ENCODE results near the gene HTR3D.
A peak's percentile ranks its signal among the peaks of the same experiment; 100 is the strongest.
"Not testable (repeated sequence)": the region's sequence is repeated elsewhere in the genome, so short reads cannot be mapped to it uniquely, and the experiment has no call there.

HTR3D gene

GRCh38 chr3:184016811-184017671 lies 14.5 kb upstream of the HTR3D start:
- peak; percentile 56 for DNase-seq

GRCh38 chr3:184017672-184018423 lies 13.7 kb upstream of the HTR3D start, which contains the start of gene ABCC5:
Gene ABCC5 (minus strand): TSS chr3:184017884. CDS start chr3:184014392, 3,492 bp downstream.
- DNase-seq = peak; percentile 88

DNA sequence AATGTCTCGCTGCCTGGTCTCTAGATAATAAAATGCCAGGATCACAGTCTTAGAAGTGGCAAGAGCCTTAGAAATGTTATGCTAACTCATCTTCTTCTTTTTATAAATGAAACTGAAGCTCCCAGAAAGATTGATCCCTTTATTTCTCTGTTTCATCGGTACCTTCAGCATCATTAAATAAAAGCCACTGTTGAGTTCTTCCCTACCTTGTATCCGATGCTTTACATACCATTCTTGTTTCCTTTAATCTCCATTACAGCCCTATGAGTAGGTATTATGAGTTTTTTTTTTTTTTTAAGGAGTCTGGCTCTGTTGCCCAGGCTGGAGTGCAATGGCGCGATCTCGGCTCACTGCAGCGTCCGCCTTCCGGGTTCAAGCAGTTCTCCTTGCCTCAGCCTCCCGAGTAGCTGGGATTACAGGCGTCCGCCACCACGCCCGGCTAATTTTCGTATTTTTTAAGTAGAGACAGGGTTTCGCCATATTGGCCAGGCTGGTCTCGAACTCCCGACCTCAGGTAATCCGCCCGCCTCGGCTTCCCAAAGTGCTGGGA lies 13.0 kb upstream of the HTR3D start:
- no peak for DNase-seq

DNA sequence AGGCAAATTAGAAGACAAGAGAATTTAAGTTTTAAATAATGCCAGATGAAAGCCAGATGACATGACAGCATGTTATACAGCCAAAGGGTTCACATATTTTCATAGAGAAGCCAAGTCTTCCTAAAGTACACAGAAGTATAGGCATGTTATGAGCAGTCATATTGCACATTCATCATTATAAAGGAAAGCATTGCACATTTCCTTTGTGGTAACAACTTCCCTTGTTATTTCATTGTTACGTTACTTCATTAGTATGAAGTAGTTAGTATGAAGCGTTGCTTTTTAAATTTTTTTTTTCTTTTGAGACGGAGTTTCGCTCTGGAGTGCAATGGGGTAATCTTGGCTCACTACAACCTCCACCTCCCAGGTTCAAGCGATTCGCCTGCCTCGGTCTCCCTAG lies 9.2 kb upstream of the HTR3D start:
- DNase-seq = no peak

GRCh38 chr3:184025256-184025655 lies 6.3 kb upstream of the HTR3D start:
- DNase-seq = not testable (repeated sequence)

GRCh38 chr3:184028275-184028890 lies 3.2 kb upstream of the HTR3D start:
- DNase-seq = not testable (repeated sequence)

DNA sequence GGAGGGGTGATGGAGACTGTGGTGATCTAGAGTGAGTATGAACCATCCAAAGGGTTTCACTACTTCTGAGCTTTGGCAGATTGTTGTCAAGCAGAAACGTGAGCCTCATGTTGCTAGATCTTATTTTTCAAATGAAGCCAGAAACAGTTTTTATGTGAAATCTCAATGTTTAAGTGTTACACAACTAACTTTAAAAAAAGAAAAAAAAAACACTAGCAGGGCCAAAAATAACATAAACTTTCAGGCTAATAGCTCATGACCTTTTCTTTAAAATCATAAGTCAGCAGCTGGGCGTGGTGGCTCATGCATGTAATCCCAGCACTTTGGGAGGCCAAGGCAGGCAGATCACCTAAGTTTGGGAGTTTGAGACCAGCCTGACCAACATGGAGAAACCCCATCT lies 2.1 kb upstream of the HTR3D start:
- no peak for DNase-seq

- no peak for DNase-seq
Measured at GRCh38 chr3:184030536-184030935, 1.0 kb upstream of the HTR3D start.

DNA sequence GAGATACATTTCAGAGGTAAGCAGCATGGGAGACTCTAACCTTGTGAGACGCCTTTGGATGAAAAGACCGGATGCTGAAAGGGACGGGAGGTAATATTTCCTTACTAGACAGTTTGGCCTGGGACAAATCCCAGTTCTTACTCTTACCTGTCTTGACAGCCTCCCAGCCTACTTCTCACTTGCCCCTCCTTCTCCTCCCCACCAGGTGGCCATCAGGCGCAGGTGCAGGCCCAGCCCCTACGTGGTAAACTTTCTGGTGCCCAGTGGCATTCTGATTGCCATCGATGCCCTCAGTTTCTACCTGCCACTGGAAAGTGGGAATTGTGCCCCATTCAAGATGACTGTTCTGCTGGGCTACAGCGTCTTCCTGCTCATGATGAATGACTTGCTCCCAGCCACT lies 6.3 kb downstream of the HTR3D start:
- no peak for DNase-seq

GRCh38 chr3:184038307-184038706 lies 6.8 kb downstream of the HTR3D start:
- DNase-seq = not testable (repeated sequence)

DNA sequence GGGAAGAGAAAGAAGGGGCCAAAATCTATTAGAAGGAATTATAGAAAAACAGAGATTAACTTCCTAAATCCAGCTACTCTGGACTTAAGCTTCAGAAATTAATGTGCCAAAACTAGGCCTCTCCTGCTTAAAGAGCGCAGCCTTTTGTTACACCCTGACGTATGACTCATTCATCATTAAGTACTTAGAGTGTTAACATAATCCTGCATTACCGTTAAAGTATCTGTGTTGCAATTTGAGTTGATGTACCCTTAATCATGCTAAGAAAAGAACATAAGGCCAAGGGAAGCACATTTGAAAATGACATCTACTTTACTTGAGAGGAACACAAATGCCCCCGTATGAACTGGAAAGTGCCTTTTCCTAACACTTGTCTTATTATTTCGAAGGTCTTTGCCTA lies 7.9 kb downstream of the HTR3D start:
- DNase-seq = no peak

DNA sequence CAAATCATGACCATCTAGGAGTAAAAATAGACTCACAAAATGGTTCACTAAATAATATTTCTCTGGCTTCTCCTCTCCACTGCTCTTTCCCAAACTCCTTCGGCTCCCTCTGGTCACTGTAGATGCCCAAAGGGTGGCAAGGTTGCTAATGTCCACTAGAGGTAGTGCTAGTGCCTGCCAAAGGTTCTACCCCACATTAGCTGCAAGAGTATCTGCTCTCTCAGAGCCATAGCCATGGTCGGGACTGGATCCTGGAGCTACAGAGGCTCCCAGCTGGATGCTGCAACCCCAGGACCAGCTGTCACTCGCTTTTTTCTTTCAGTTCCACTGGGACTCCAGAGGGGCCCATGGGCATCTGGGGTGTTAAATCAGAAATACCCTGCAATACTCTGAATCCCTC lies 8.5 kb downstream of the HTR3D start:
- DNase-seq = no peak

DNA sequence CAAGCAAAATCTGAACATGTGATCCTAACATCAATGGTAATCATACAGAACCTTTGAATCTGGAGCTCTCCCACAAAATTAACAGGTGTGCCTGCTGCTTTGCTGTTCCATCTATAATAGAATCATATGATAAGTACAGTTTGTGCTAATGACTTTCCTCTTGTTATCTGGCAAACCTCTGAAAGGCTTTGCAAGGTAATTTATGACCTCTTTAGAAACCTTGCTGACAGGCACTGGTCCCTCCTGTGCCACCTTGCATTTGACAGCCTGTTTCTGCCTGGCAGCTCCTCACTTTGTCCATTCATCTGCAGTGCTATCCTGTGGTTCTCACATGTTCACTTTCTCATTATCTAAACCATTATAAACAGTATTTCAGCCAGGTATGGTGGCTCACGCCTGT lies 11.1 kb downstream of the HTR3D start:
- DNase-seq = no peak

DNA sequence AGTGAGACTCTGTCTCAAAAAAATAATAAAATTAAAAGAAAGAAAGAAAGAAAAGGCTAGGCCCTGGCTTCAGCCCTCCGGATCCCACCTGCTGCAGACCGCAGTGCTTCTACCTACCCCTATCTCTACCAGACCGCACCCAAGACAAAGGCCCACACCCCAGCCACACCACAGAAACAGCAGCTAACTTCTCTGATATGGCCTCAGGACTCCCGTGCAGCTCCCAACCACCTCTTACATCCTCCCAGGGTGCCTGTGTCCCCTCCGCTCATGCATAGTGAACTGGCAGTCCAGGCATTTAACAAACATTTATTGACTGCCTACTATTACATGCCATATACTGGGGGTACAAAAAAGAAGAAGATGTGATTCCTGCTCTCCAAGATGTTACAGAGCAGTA lies 14.5 kb downstream of the HTR3D start:
- DNase-seq = no peak

- DNase-seq = no peak
Measured at GRCh38 chr3:184050217-184050847, 18.8 kb downstream of the HTR3D start.

GRCh38 chr3:184052767-184053166 lies 21.2 kb downstream of the HTR3D start, which contains the start of gene HTR3C:
Gene HTR3C (plus strand): TSS chr3:184053047. CDS start chr3:184053081, 34 bp downstream.
- no peak for DNase-seq

DNA sequence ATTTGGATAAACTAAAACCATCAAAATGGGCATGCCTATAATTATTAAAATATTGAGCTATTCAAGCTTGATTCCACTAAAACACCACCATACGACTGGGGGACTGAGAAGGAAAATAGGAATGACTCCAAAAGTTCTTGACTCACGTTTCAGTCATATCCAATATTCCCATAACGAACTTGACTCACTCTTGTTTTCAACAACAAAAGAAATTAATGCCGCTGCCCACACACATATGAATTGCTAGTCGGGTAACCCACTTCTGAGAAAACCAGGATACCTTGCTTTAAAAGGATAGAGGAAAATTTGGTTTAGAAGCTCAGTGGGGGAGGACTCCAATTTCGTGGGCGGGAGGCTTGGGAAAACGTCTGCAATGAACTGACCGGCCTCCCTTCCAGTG lies 26.5 kb downstream of the HTR3D start:
- DNase-seq = no peak

GRCh38 chr3:184059424-184059823 lies 27.9 kb downstream of the HTR3D start:
- DNase-seq = no peak

GRCh38 chr3:184062637-184063036 lies 31.1 kb downstream of the HTR3D start:
- DNase-seq = no peak

DNA sequence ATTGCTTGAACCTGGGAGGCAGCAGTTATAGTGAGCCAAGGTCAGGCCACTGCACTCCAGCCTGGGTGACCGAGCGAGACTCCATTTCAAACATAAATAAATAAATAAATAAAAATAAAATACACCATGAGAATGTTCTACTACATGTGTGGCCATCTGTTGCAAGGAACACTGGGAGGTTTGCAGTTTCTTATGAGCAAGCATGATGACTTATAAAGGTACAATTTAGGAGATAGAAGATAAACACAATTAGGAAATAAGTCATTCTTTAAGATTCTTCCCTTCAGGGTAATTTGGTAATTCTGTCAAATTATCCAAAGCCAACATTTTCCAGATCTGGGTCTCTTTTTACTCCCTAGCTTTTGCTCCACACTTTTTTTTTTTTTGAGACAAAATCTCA lies 34.7 kb downstream of the HTR3D start:
- no peak for DNase-seq

GRCh38 chr3:184067573-184068055 lies 36.1 kb downstream of the HTR3D start:
- no peak for DNase-seq

- no peak for DNase-seq
Measured at GRCh38 chr3:184068344-184068743, 36.8 kb downstream of the HTR3D start.

- DNase-seq = not testable (repeated sequence)
Measured at GRCh38 chr3:184071142-184071541, 39.6 kb downstream of the HTR3D start.

Measured in CD4-positive, alpha-beta T cell treated with Interleukin-21 for 1 hour (primary cell).